Measurements from ENCODE around the gene RASSF7. TPM values are rescaled to one million over a fixed set of nuclear protein-coding genes. Genes with fewer than 3 reads are reported as not detected.

The RASSF7 gene
- total RNA-seq, 1 donor from 2014 or later, result 38.2 TPM

- H3K9me3 Mint-ChIP-seq (ENCODE audit: low read depth), result no peaks in the 10 kb centered on the region
- peaks cover 3% of the 10 kb centered on the region for H3K27me3 Mint-ChIP-seq
- H3K4me1 Mint-ChIP-seq (ENCODE audit: low read depth), result peaks cover 10% of the 10 kb centered on the region
- H3K27ac Mint-ChIP-seq, result no peak overlapping the region
- peaks cover 3% of the 10 kb centered on the region for H3K36me3 Mint-ChIP-seq (ENCODE audit: insufficient read depth)
- DNase-seq (ENCODE audit: low spot score, unreplicated experiment), result no peak
- H3K4me3 Mint-ChIP-seq (ENCODE audit: low read depth), result peak overlapping the region; percentile 88
- TF ChIP-seq CTCF (IDR thresholded peaks at IDR 0.05; ENCODE audit: unreplicated experiment), result no peak
Observed at GRCh38 chr11:562046-562645, 1.4 kb downstream of the RASSF7 start.

- peaks cover 10% of the 10 kb centered on the region for H3K4me1 Mint-ChIP-seq (ENCODE audit: low read depth)
- no peak overlapping the region for H3K27ac Mint-ChIP-seq
- no peaks in the 10 kb centered on the region for H3K27me3 Mint-ChIP-seq
- H3K9me3 Mint-ChIP-seq (ENCODE audit: low read depth), result no peaks in the 10 kb centered on the region
- TF ChIP-seq CTCF (IDR thresholded peaks at IDR 0.05; ENCODE audit: unreplicated experiment), result no peak
- H3K4me3 Mint-ChIP-seq (ENCODE audit: low read depth), result no peak overlapping the region
- H3K36me3 Mint-ChIP-seq (ENCODE audit: insufficient read depth), result peaks cover 3% of the 10 kb centered on the region
- no peak for DNase-seq (ENCODE audit: low spot score, unreplicated experiment)
Observed at GRCh38 chr11:563066-563811, 2.5 kb downstream of the RASSF7 start.

- peaks cover 10% of the 10 kb centered on the region for H3K4me1 Mint-ChIP-seq (ENCODE audit: low read depth)
- H3K36me3 Mint-ChIP-seq (ENCODE audit: insufficient read depth), result peaks cover 3% of the 10 kb centered on the region
Observed at GRCh38 chr11:563812-564578, 3.2 kb downstream of the RASSF7 start.

GRCh38 chr11:565921-566509 is 5.2 kb downstream of the RASSF7 start:
- no peak overlapping the region for H3K4me3 Mint-ChIP-seq (ENCODE audit: low read depth)
- no peak for TF ChIP-seq CTCF (IDR thresholded peaks at IDR 0.05; ENCODE audit: unreplicated experiment)
- H3K27me3 Mint-ChIP-seq, result no peaks in the 10 kb centered on the region
- no peaks in the 10 kb centered on the region for H3K9me3 Mint-ChIP-seq (ENCODE audit: low read depth)
- H3K27ac Mint-ChIP-seq, result no peak overlapping the region
- peaks cover 4% of the 10 kb centered on the region for H3K4me1 Mint-ChIP-seq (ENCODE audit: low read depth)
- DNase-seq (ENCODE audit: low spot score, unreplicated experiment), result no peak
- H3K36me3 Mint-ChIP-seq (ENCODE audit: insufficient read depth), result peaks cover 3% of the 10 kb centered on the region

More at GRCh38 chr11:563812-564578, 3.2 kb downstream of the RASSF7 start:
- Mint-ChIP-seq H3K9me3 (ENCODE audit: low read depth) (no peaks in the 10 kb centered on the region), H3K4me3 (ENCODE audit: low read depth) (no peak overlapping the region), H3K27me3 (no peaks in the 10 kb centered on the region), H3K27ac (no peak overlapping the region)
- no peak for DNase-seq (ENCODE audit: low spot score, unreplicated experiment)
- TF ChIP-seq CTCF (IDR thresholded peaks at IDR 0.05; ENCODE audit: unreplicated experiment), result no peak
